GM19455 (cell line): ENCODE results near the gene DTNA.
A peak's percentile ranks its signal among the peaks of the same experiment; 100 is the strongest.
"Not testable (repeated sequence)": the region's sequence is repeated elsewhere in the genome, so short reads cannot be mapped to it uniquely, and the experiment has no call there.

Experiments
- ATAC-seq: cut with Tn5 transposase; IDR thresholded peaks from one replicate; pipeline ENCODE4 v1.9.1; 2021; ENCODE audit not compliant: unreplicated experiment

DTNA gene

GRCh38 chr18:34723143-34723542 is 13.0 kb downstream of the DTNA start:
- no peak for ATAC-seq

GRCh38 chr18:34725737-34726136 is 15.6 kb downstream of the DTNA start:
- not testable (repeated sequence) for ATAC-seq

- ATAC-seq: no peak
Measured at GRCh38 chr18:34726286-34727004, 16.3 kb downstream of the DTNA start.

- ATAC-seq: peak; percentile 61
Measured at GRCh38 chr18:34729264-34729663, 19.2 kb downstream of the DTNA start.

GRCh38 chr18:34729740-34730355 is 19.8 kb downstream of the DTNA start:
- no peak for ATAC-seq

GRCh38 chr18:34730774-34731173 is 20.7 kb downstream of the DTNA start:
- no peak for ATAC-seq

GRCh38 chr18:34734056-34734455 is 24.0 kb downstream of the DTNA start:
- ATAC-seq: no peak

GRCh38 chr18:34734526-34734925 is 24.4 kb downstream of the DTNA start:
- ATAC-seq: not testable (repeated sequence)

- no peak for ATAC-seq
Measured at GRCh38 chr18:34738175-34738894, 28.2 kb downstream of the DTNA start.

- no peak for ATAC-seq
Measured at GRCh38 chr18:34740101-34740500, 30.0 kb downstream of the DTNA start.

- no peak for ATAC-seq
Measured at GRCh38 chr18:34740724-34741123, 30.6 kb downstream of the DTNA start.

GRCh38 chr18:34741401-34741800 is 31.3 kb downstream of the DTNA start:
- ATAC-seq: no peak

- no peak for ATAC-seq
Measured at GRCh38 chr18:34742891-34743341, 32.8 kb downstream of the DTNA start.

GRCh38 chr18:34744569-34744968 is 34.5 kb downstream of the DTNA start:
- ATAC-seq: no peak

GRCh38 chr18:34746614-34747013 is 36.5 kb downstream of the DTNA start:
- ATAC-seq: no peak

- no peak for ATAC-seq
Measured at GRCh38 chr18:34749721-34750120, 39.6 kb downstream of the DTNA start.

GRCh38 chr18:34752056-34752455 is 42.0 kb downstream of the DTNA start:
- ATAC-seq: no peak

GRCh38 chr18:34754300-34754699 is 44.2 kb downstream of the DTNA start:
- ATAC-seq: no peak

GRCh38 chr18:34757666-34758065 is 47.6 kb downstream of the DTNA start:
- ATAC-seq: no peak

GRCh38 chr18:34758378-34758948 is 48.4 kb downstream of the DTNA start:
- no peak for ATAC-seq

GRCh38 chr18:34760444-34760843 is 50.3 kb downstream of the DTNA start:
- ATAC-seq: no peak

GRCh38 chr18:34764451-34764850 is 54.4 kb downstream of the DTNA start:
- no peak for ATAC-seq
